ENCODE measurements around the gene PEPD. TPM values are rescaled to one million over a fixed set of nuclear protein-coding genes. Genes with fewer than 3 reads are reported as not detected.
A peak's percentile ranks its signal among the peaks of the same experiment; 100 is the strongest.

The PEPD gene
- polyA plus RNA-seq, 3 donors = 61.5 to 218 (median 171) TPM

GRCh38 chr19:33379151-33379829, 142.3 kb downstream of the PEPD start:
- Mint-ChIP-seq H3K4me1 (peaks cover 75% of the 10 kb centered on the region), H3K27ac (peak overlapping the region in 3 of 7 donors; percentile 5 to 52 (median 12))
- intact Hi-C loops (cut with micrococcal nuclease) = loop anchor here in 1 of 2 donors (10.0 kb wide), 1 partner anchor 684 kb away; the partner anchor contains the start of gene NUDT19

More at GRCh38 chr19:33379151-33379829, 142.3 kb downstream of the PEPD start:
- no peak overlapping the region for H3K4me3 ChIP-seq (replicated peaks in 1 of 3; ENCODE audit: low read depth in 2 of 3, low read length in 3 of 3)
- H3K9ac ChIP-seq (ENCODE audit: insufficient read depth, low read length, poor library complexity, severe bottlenecking) = no peak overlapping the region
- WGBS (ENCODE audit: insufficient coverage) = 90% methylated on average over 13 of the region's 16 CpGs
- H3K27me3 ChIP-seq (ENCODE audit: control insufficient read depth in 2 of 2, insufficient read depth in 2 of 2, low read length in 2 of 2) = no peaks in the 10 kb centered on the region
- H3K27me3 Mint-ChIP-seq (ENCODE audit: low read depth in 3 of 3) = peaks cover 0 to 1% (median 0%) of the 10 kb centered on the region in 3 donors
- H3K4me2 ChIP-seq (replicated peaks; ENCODE audit: extremely low read depth, low read length, poor library complexity, severe bottlenecking) = no peak overlapping the region
- TF ChIP-seq CTCF (IDR thresholded peaks at IDR 0.05) = no peak
- no peak overlapping the region for H2AFZ ChIP-seq (ENCODE audit: insufficient read depth, low read depth, low read length, poor library complexity, severe bottlenecking)
- H3K36me3 ChIP-seq (replicated peaks in 1 of 2; ENCODE audit: control insufficient read depth in 1 of 2, insufficient read depth in 2 of 2, low read length in 2 of 2) = peaks cover 11 to 55% of the 10 kb centered on the region in 2 donors
- peaks cover 100% of the 10 kb centered on the region for H4K20me1 ChIP-seq (ENCODE audit: insufficient read depth, low read length)
- DNase-seq = no peak
- H3K9me3 Mint-ChIP-seq = no peaks in the 10 kb centered on the region
- H3K4me3 Mint-ChIP-seq = no peak overlapping the region
- peaks cover 100% of the 10 kb centered on the region for H3K79me2 ChIP-seq (ENCODE audit: insufficient read depth, low read length)
- H3K9me3 ChIP-seq (replicated peaks in 1 of 2; ENCODE audit: control insufficient read depth in 1 of 2, insufficient read depth in 1 of 2, low read length in 2 of 2) = no peaks in the 10 kb centered on the region
- peaks cover 48 to 54% of the 10 kb centered on the region in 2 donors for H3K36me3 Mint-ChIP-seq
- H3K27ac ChIP-seq (ENCODE audit: low read depth in 1 of 2, low read length in 2 of 2) = peak overlapping the region in 1 of 2 donors; percentile 90
- peaks cover 32 to 40% of the 10 kb centered on the region in 2 donors for H3K4me1 ChIP-seq (ENCODE audit: control insufficient read depth in 1 of 2, insufficient read depth in 2 of 2, low read length in 2 of 2)
